ENCODE data around the gene TMEM164. TPM values are rescaled to one million over a fixed set of nuclear protein-coding genes. Genes with fewer than 3 reads are reported as not detected.

TMEM164 gene
- total and polyA plus RNA-seq, 2 of the 4 experiments (the other 2 are of a cell fraction), result 6.3 to 7.1 TPM

DNA sequence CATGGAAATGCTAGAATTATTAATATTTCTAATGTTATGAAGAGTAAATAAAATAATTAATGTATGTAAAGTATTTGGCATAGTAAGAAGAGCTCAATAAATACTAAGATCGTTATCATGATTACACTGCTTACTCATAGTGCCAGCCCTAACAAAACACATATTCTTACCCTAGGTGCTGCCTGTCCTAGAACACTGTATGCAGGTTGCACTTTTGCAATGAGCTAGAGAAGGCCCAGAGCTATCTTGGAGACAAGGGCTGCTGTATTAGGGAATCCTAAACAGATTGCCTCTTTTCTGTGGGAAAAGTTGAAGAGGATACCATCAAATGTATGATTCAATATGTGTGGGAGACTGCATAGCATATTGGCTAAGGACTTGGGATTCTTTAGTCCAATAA lies 48.0 kb upstream of the TMEM164 start:
- H3K14ac ChIP-seq (replicated peaks; ENCODE audit: low read depth, low read length), result no peak overlapping the region
- H3K27me3 ChIP-seq (ENCODE audit: control insufficient read depth, insufficient read depth, low read length), result no peaks in the 10 kb centered on the region; the same call in 1 of the 2 replicates
- ATAC-seq (ENCODE audit: low read depth), result no peak
- in situ Hi-C loops (cut with MboI; ENCODE audit: low sequenced_read_pairs), result no loop called here
- ChIA-PET POLR2A (ENCODE audit: unreplicated experiment) (no interaction called here), CTCF (no interaction called here)
- DNase-seq, result no peak
- no peak overlapping the region for H2AK5ac ChIP-seq (ENCODE audit: low read depth, low read length)
- no peak overlapping the region for H4K5ac ChIP-seq (ENCODE audit: low read depth, low read length)
- H4K8ac ChIP-seq (ENCODE audit: low read depth in 2 of 2, low read length in 2 of 2), result no peak overlapping the region
- no peaks in the 10 kb centered on the region for H3K9me1 ChIP-seq (ENCODE audit: insufficient read depth, low read length)
- H3K18ac ChIP-seq (ENCODE audit: low read depth, low read length), result no peak overlapping the region
- H3K4me3 ChIP-seq (ENCODE audit: insufficient read depth, low read depth, low read length), result no peak overlapping the region
- no peak overlapping the region for H2BK20ac ChIP-seq (ENCODE audit: low read depth, low read length)
- no peak overlapping the region for H2AFZ ChIP-seq (replicated peaks; ENCODE audit: low read length, poor library complexity)
- H4K91ac ChIP-seq (ENCODE audit: insufficient read depth, low read depth, low read length), result no peak overlapping the region
- no peak overlapping the region for H3K23ac ChIP-seq (ENCODE audit: low read depth, low read length)
- TF ChIP-seq MAFK (IDR thresholded peaks at IDR 0.05; ENCODE audit: low read depth, low read length), result no peak
- TF ChIP-seq, protein P1, sequence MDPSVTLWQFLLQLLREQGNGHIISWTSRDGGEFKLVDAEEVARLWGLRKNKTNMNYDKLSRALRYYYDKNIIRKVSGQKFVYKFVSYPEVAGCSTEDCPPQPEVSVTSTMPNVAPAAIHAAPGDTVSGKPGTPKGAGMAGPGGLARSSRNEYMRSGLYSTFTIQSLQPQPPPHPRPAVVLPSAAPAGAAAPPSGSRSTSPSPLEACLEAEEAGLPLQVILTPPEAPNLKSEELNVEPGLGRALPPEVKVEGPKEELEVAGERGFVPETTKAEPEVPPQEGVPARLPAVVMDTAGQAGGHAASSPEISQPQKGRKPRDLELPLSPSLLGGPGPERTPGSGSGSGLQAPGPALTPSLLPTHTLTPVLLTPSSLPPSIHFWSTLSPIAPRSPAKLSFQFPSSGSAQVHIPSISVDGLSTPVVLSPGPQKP (IDR thresholded peaks at IDR 0.05; ENCODE audit: borderline replicate concordance, low read depth, low read length), result no peak
- TF ChIP-seq, protein P2, sequence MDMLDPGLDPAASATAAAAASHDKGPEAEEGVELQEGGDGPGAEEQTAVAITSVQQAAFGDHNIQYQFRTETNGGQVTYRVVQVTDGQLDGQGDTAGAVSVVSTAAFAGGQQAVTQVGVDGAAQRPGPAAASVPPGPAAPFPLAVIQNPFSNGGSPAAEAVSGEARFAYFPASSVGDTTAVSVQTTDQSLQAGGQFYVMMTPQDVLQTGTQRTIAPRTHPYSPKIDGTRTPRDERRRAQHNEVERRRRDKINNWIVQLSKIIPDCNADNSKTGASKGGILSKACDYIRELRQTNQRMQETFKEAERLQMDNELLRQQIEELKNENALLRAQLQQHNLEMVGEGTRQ (IDR thresholded peaks at IDR 0.05; ENCODE audit: low read depth, low read length), result no peak
- TF ChIP-seq MXI1 (IDR thresholded peaks at IDR 0.05; ENCODE audit: borderline replicate concordance, low read depth, low read length), result no peak
- no peak for TF ChIP-seq RAD21 (IDR thresholded peaks at IDR 0.05; ENCODE audit: low read length)
- TF ChIP-seq NFE2L2 (IDR thresholded peaks at IDR 0.05; ENCODE audit: low read depth, low read length), result no peak
- no peak for TF ChIP-seq SMC3 (IDR thresholded peaks at IDR 0.05; ENCODE audit: low read depth, low read length)
- TF ChIP-seq CHD1 (IDR thresholded peaks at IDR 0.05; ENCODE audit: low read depth, low read length), result no peak
- H4K20me1 ChIP-seq (ENCODE audit: insufficient read depth, low read length), result no peaks in the 10 kb centered on the region
- no peak overlapping the region for H3K9ac ChIP-seq (ENCODE audit: low read depth, low read length)
- H3K56ac ChIP-seq (ENCODE audit: extremely low read depth, insufficient read depth, low read length), result no peak overlapping the region
- no peak overlapping the region for H3K4me2 ChIP-seq (ENCODE audit: low read depth, low read length)
- H2AK9ac ChIP-seq (replicated peaks; ENCODE audit: low read depth, low read length, poor library complexity), result no peak overlapping the region
- no peak overlapping the region for H2BK5ac ChIP-seq (ENCODE audit: low read depth, low read length, poor library complexity, severe bottlenecking)
- no peak overlapping the region for H3K4ac ChIP-seq (ENCODE audit: low read depth, low read length)
- H3K79me1 ChIP-seq (ENCODE audit: low read depth in 1 of 2, low read length in 2 of 2), result no peaks in the 10 kb centered on the region
- H3K9me3 ChIP-seq (ENCODE audit: control insufficient read depth, insufficient read depth, low read length), result no peaks in the 10 kb centered on the region
- no peak overlapping the region for H2BK15ac ChIP-seq (ENCODE audit: low read depth, low read length)
- H2BK120ac ChIP-seq (ENCODE audit: low read depth, low read length), result no peak overlapping the region
- intact Hi-C loops (cut with micrococcal nuclease), result no loop called here
- no CpG with 5 or more reads among the region's 1 CpG for WGBS, 2 experiments (ENCODE audit: extremely low coverage in 2 of 2, insufficient read length in 1 of 2)
- no peaks in the 10 kb centered on the region for H3K4me1 ChIP-seq (ENCODE audit: control insufficient read depth, insufficient read depth, low read length)
- no TSS peak for BruUV-seq (replicated peaks)
- no peak overlapping the region for H3K27ac ChIP-seq (ENCODE audit: insufficient read depth, low read length)
- no peaks in the 10 kb centered on the region for H3K36me3 ChIP-seq (ENCODE audit: control insufficient read depth, insufficient read depth, low read length)
- dilution Hi-C loops (cut with HindIII; ENCODE audit: low sequenced_read_pairs, unreplicated experiment), result no loop called here

All from IMR-90 (cell line).